Suprapubic skin (tissue), 4 donors: ENCODE data around the gene PLXNA4. TPM values are rescaled to one million over a fixed set of nuclear protein-coding genes. Genes with fewer than 3 reads are reported as not detected.

ENCODE experiments used
- DNase-seq, 2 donors: peaks; one replicate each; pipeline ENCODE4 v3.0.0-alpha.2; 2019; ENCODE audit warnings: low spot score in 2 of 2
- H3K27ac ChIP-seq: fragments of 200-600 bp; sonication (generic); one replicate; pipeline ENCODE4 v1.5.1; 2019
- H3K27me3 ChIP-seq: fragments of 200-600 bp; sonication (generic); one replicate; pipeline ENCODE4 v1.5.1; 2019
- H3K36me3 ChIP-seq: fragments of 200-600 bp; sonication (generic); one replicate; pipeline ENCODE4 v1.5.1; 2019
- H3K4me1 ChIP-seq: fragments of 200-600 bp; sonication (generic); one replicate; pipeline ENCODE4 v1.5.1; 2019
- H3K4me3 ChIP-seq: fragments of 200-600 bp; sonication (generic); one replicate; pipeline ENCODE4 v1.5.1; 2019; ENCODE audit warnings: mild to moderate bottlenecking
- H3K9me3 ChIP-seq: fragments of 200-600 bp; sonication (generic); one replicate; pipeline ENCODE4 v1.5.1; 2019
- CTCF ChIP-seq, 2 donors: fragments of 200-600 bp in 1 of 2; fragments of 450-650 bp in 1 of 2; sonication (generic) in 1 of 2; IDR thresholded peaks; one replicate each; pipeline ENCODE4 v1.5.1; 2016 to 2019; ENCODE audit warnings: antibody characterized with exemption in 2 of 2, mild to moderate bottlenecking in 1 of 2, moderate library complexity in 1 of 2
- EP300 ChIP-seq: sonication (generic); formaldehyde crosslinking; IDR thresholded peaks from one replicate; pipeline ENCODE4 v1.6.1; 2017; ENCODE audit warnings: antibody characterized with exemption
- POLR2A ChIP-seq, 2 donors: fragments of 450-650 bp; IDR thresholded peaks; one replicate each; pipeline ENCODE4 v1.6.1; 2017; ENCODE audit warnings: antibody characterized with exemption in 2 of 2, mild to moderate bottlenecking in 2 of 2, moderate library complexity in 2 of 2
- POLR2AphosphoS5 ChIP-seq, 3 donors: sonication (generic); formaldehyde crosslinking; IDR thresholded peaks; one replicate each; pipeline ENCODE4 v1.6.1; 2017; ENCODE audit warnings: antibody characterized with exemption in 3 of 3
- WGBS: methylation state at CpG from one replicate; pipeline ENCODE4 v1.1.5; 2018; 5-methylcytosine and 5-hydroxymethylcytosine counted together
- total RNA-seq, 4 donors: library from RNA; depleted of rRNA; stranded (reverse); fragments of >200 nt; gene quantifications; one replicate each; pipeline ENCODE4 v1.1.0, GENCODE V29; 2016

The PLXNA4 gene
- total RNA-seq, 4 donors from 2014 or later = 5.4 to 10.7 (median 7.1) TPM

GRCh38 chr7:132336797-132337196, 239.5 kb downstream of the PLXNA4 start:
- TF ChIP-seq CTCF (IDR thresholded peaks at IDR 0.05) (no peak), EP300 (no peak), POLR2AphosphoS5 (IDR thresholded peaks at IDR 0.05) (no peak), POLR2A (IDR thresholded peaks at IDR 0.05) (no peak)
- DNase-seq = no peak
- H3K27ac ChIP-seq = no peak overlapping the region
- 51% methylated on average over 5 of the region's 5 CpGs for WGBS
- H3K4me1 ChIP-seq = peaks cover 8% of the 10 kb centered on the region
- no peaks in the 10 kb centered on the region for H3K36me3 ChIP-seq
- no peaks in the 10 kb centered on the region for H3K9me3 ChIP-seq
- H3K27me3 ChIP-seq = no peaks in the 10 kb centered on the region
- no peak overlapping the region for H3K4me3 ChIP-seq

DNA sequence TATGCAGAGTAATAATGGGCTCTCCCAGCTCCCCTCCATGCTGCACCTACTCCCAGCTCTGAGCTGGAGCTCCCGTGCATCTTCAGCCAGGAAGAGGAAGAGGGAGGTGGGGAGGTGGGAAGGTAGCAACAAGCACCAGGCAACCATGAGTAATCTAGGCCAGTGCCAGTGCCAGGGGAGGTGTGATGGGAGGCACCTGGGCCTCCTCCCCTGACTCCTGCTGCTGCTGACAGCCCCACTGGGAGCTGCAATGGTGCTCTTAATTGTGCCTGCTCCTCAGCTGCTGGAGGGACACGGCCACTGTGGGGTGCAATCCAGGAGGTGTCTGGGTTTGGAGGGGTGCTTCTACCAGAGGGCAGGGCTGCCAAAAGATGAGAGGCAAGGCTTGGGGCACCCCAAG, 243.0 kb downstream of the PLXNA4 start:
- Histone ChIP-seq H3K4me3 (no peak overlapping the region), H3K27me3 (peaks cover 2% of the 10 kb centered on the region), H3K27ac (no peak overlapping the region), H3K36me3 (no peaks in the 10 kb centered on the region), H3K9me3 (no peaks in the 10 kb centered on the region), H3K4me1 (peaks cover 8% of the 10 kb centered on the region)
- no peak for DNase-seq
- no peak for TF ChIP-seq CTCF (IDR thresholded peaks at IDR 0.05)
- no peak for TF ChIP-seq POLR2AphosphoS5 (IDR thresholded peaks at IDR 0.05)
- no peak for TF ChIP-seq POLR2A (IDR thresholded peaks at IDR 0.05)
- no peak for TF ChIP-seq EP300
- 75% methylated on average over 2 of the region's 2 CpGs for WGBS

- no peaks in the 10 kb centered on the region for H3K36me3 ChIP-seq
- DNase-seq = no peak
- H3K27ac ChIP-seq = no peak overlapping the region
- TF ChIP-seq CTCF (IDR thresholded peaks at IDR 0.05) (no peak), POLR2AphosphoS5 (IDR thresholded peaks at IDR 0.05) (no peak), EP300 (no peak), POLR2A (IDR thresholded peaks at IDR 0.05) (no peak)
- H3K4me3 ChIP-seq = no peak overlapping the region
- peaks cover 17% of the 10 kb centered on the region for H3K27me3 ChIP-seq
- 83% methylated on average over 5 of the region's 5 CpGs for WGBS
- no peaks in the 10 kb centered on the region for H3K4me1 ChIP-seq
- H3K9me3 ChIP-seq = no peaks in the 10 kb centered on the region
Measured at GRCh38 chr7:132328760-132329159, 247.5 kb downstream of the PLXNA4 start.

DNA sequence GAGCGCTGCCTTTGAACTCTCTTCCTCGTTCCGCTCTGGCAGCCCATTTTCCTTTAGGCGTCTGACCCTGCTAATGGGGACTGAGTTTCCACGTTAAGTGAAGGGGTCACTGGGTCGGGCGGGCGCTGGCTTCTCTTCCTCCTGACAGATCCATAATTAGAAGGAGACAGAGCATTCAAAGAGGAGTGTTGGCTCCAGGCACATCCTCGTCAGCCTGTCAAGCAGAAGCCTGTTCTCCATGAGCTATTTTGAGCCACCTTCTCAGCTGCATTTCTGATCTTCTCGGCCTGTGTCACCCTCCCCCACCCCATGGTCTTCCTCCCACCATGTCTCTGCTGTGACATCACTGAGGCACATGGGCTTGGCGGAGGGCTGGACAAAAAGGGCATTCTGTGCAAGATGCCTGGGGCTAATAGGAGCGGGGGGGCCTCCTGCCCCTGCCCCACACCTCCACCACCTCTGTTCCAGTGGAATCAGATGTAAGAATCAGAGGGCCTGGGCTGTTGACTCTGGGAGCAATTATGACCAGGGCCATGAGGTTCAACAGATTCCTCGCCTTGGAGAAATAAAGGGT, 248.1 kb downstream of the PLXNA4 start:
- DNase-seq = no peak
- no peaks in the 10 kb centered on the region for H3K9me3 ChIP-seq
- WGBS = 59% methylated on average over 12 of the region's 13 CpGs

More for the DNA sequence above, 248.1 kb downstream of the PLXNA4 start:
- Histone ChIP-seq H3K4me1 (no peaks in the 10 kb centered on the region), H3K36me3 (no peaks in the 10 kb centered on the region), H3K27ac (no peak overlapping the region), H3K27me3 (peaks cover 17% of the 10 kb centered on the region), H3K4me3 (no peak overlapping the region)
- TF ChIP-seq CTCF (IDR thresholded peaks at IDR 0.05) (no peak), EP300 (no peak), POLR2A (IDR thresholded peaks at IDR 0.05) (no peak), POLR2AphosphoS5 (IDR thresholded peaks at IDR 0.05) (no peak)
